ENCODE data around the gene MALT1.

MALT1 gene

GRCh38 chr18:58671632-58672564 lies 633 bp downstream of the MALT1 start:
- no peak for TF ChIP-seq CTCF (conservative IDR thresholded peaks at IDR 0.05; ENCODE audit: low read depth, low read length)
- DNase-seq (ENCODE audit: low read depth) = peak; percentile 51
- peak overlapping the region; percentile 73 for H3K4me3 ChIP-seq (ENCODE audit: low read depth, low read length)

GRCh38 chr18:58674159-58674558 lies 2.9 kb downstream of the MALT1 start:
- no peak for DNase-seq (ENCODE audit: low read depth)
- no peak overlapping the region for H3K4me3 ChIP-seq (ENCODE audit: low read depth, low read length)
- TF ChIP-seq CTCF (conservative IDR thresholded peaks at IDR 0.05; ENCODE audit: low read depth, low read length) = no peak

GRCh38 chr18:58674863-58675472 lies 3.7 kb downstream of the MALT1 start:
- TF ChIP-seq CTCF (conservative IDR thresholded peaks at IDR 0.05; ENCODE audit: low read depth, low read length) = no peak
- DNase-seq (ENCODE audit: low read depth) = peak; percentile 40

GRCh38 chr18:58676270-58676669 lies 5.0 kb downstream of the MALT1 start:
- no peak for TF ChIP-seq CTCF (conservative IDR thresholded peaks at IDR 0.05; ENCODE audit: low read depth, low read length)
- DNase-seq (ENCODE audit: low read depth) = no peak
- no peak overlapping the region for H3K4me3 ChIP-seq (ENCODE audit: low read depth, low read length)

More at GRCh38 chr18:58674863-58675472, 3.7 kb downstream of the MALT1 start:
- no peak overlapping the region for H3K4me3 ChIP-seq (ENCODE audit: low read depth, low read length)

GRCh38 chr18:58682429-58683069 lies 11.3 kb downstream of the MALT1 start:
- TF ChIP-seq CTCF (conservative IDR thresholded peaks at IDR 0.05; ENCODE audit: low read depth, low read length) = no peak
- no peak overlapping the region for H3K4me3 ChIP-seq (ENCODE audit: low read depth, low read length)
- DNase-seq (ENCODE audit: low read depth) = peak; percentile 93

DNA sequence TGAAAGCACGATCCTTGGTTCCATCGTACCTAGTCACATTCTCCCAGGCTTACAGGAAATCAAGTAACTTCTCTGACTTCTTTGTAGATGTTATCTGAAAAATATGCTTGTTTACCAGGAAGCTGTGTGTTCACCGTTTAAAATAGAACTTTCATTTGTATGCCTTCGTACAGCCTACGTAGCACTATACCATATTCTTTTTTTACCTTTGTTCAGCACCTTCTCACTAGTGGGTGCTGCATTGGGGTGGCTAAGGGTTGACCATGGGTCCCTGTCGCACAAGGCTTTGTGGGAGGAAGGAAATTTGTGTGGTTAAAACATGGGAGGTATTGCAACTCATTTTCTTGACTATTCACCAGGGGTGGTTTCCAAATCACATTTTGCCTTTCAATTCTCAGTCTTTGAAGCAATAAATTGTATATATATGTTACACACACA lies 16.6 kb downstream of the MALT1 start:
- TF ChIP-seq CTCF (conservative IDR thresholded peaks at IDR 0.05; ENCODE audit: low read depth, low read length) = no peak
- H3K4me3 ChIP-seq (ENCODE audit: low read depth, low read length) = no peak overlapping the region
- no peak for DNase-seq (ENCODE audit: low read depth)
